Activated naive CD8-positive, alpha-beta T cell treated with anti-CD3 and anti-CD28 coated beads, Interleukin-2, amount 10 ng/mL, durations not matched to agents 7 days and 5 days (primary cell): Measurements from ENCODE around the gene ZNF101. TPM values are rescaled to one million over a fixed set of nuclear protein-coding genes. Genes with fewer than 3 reads are reported as not detected.
"Not testable (repeated sequence)": the region's sequence is repeated elsewhere in the genome, so short reads cannot be mapped to it uniquely, and the experiment has no call there.

Experiments
- ATAC-seq: fragments of 150-1000 bp; cut with Tn5 transposase; one replicate; pipeline ENCODE4 v1.10.0; 2021; ENCODE audit warnings: low read depth, moderate library complexity
- POLR2A ChIA-PET: fragments of 350-600 bp; sonication (Branson Sonifier 250); formaldehyde crosslinking; loops from one replicate; lab custom pipeline; 2021; ENCODE audit warnings: antibody characterized with exemption; lab: Charles Lee
- DNase-seq: peaks from one replicate; pipeline ENCODE4 v3.0.0; 2021
- H3K27ac Mint-ChIP-seq: one replicate; pipeline ENCODE4 v1.8.0; 2022; ENCODE audit warnings: mild to moderate bottlenecking, mixed read lengths
- H3K27me3 Mint-ChIP-seq: one replicate; pipeline ENCODE4 v1.8.0; 2022; ENCODE audit warnings: mild to moderate bottlenecking, moderate library complexity, mixed read lengths
- H3K36me3 Mint-ChIP-seq: one replicate; pipeline ENCODE4 v1.8.0; 2021; ENCODE audit warnings: mild to moderate bottlenecking, mixed read lengths
- H3K4me1 Mint-ChIP-seq: one replicate; pipeline ENCODE4 v1.8.0; 2021; ENCODE audit warnings: mixed read lengths
- H3K4me3 Mint-ChIP-seq: one replicate; pipeline ENCODE4 v1.8.0; 2022; ENCODE audit warnings: mild to moderate bottlenecking, moderate library complexity, mixed read lengths
- H3K9me3 Mint-ChIP-seq: one replicate; pipeline ENCODE4 v1.8.0; 2021; ENCODE audit warnings: mixed read lengths
- total RNA-seq, 2 experiments: library from RNA; stranded (reverse); gene quantifications; one replicate each; pipeline ENCODE4 v1.2.3, GENCODE V29; 2021

The ZNF101 gene
- total RNA-seq, 2 experiments from 2014 or later = 123 to 126 TPM

DNA sequence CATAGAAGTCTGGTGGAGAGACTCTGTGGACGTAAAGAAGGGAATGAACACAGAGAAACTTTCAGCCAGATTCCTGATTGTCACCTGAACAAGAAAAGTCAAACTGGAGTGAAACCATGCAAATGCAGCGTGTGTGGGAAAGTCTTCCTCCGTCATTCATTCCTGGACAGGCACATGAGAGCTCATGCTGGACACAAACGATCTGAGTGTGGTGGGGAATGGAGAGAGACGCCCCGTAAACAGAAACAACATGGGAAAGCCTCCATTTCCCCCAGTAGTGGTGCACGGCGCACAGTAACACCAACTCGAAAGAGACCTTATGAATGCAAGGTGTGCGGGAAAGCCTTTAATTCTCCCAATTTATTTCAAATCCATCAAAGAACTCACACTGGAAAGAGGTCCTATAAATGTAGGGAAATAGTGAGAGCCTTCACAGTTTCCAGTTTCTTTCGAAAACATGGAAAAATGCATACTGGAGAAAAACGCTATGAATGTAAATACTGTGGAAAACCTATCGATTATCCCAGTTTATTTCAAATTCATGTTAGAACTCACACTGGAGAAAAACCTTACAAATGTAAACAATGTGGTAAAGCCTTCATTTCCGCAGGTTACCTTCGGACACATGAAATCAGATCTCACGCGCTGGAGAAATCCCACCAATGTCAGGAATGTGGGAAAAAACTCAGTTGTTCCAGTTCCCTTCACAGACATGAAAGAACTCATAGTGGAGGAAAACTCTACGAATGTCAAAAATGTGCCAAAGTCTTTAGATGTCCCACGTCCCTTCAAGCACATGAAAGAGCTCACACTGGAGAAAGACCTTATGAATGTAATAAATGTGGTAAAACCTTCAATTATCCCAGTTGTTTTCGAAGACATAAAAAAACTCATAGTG lies 10.8 kb downstream of the ZNF101 start:
- Mint-ChIP-seq H3K4me1 (peaks cover 5% of the 10 kb centered on the region), H3K27me3 (no peaks in the 10 kb centered on the region), H3K27ac (no peak overlapping the region), H3K9me3 (peaks cover 51% of the 10 kb centered on the region), H3K36me3 (peaks cover 93% of the 10 kb centered on the region), H3K4me3 (no peak overlapping the region)
- DNase-seq (no peak), ATAC-seq (no peak)
- POLR2A ChIA-PET = interaction anchor here (0.6 to 1.3 kb wide), 4 partner anchors 10 to 243 kb away, joined by 3 to 5 read pairs (median 4); partner anchors contain the start of gene ZNF101

DNA sequence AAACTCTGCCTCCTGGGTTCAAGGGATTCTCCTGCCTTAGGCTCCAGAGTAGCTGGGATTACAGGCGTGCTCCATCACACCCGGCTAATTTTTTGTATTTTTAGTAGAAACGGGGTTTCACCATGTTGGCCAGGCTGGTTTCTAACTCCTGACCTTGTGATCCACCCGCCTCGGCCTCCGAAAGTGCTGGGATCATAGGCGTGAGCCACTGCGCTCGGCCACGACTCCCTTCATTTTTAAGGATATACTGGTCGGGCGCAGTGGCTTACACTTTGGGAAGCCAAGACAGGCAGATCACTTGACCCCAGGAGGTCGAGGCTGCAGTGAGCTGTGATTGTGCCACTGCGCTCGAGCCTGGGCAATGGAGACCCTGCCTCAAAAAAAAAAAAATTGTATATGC lies 17.5 kb downstream of the ZNF101 start:
- H3K27me3 Mint-ChIP-seq, H3K27ac Mint-ChIP-seq, ATAC-seq, DNase-seq, H3K4me1 Mint-ChIP-seq, H3K4me3 Mint-ChIP-seq: not testable (repeated sequence)
- Mint-ChIP-seq H3K9me3 (peaks cover 18% of the 10 kb centered on the region), H3K36me3 (peaks cover 64% of the 10 kb centered on the region)
- POLR2A ChIA-PET = interaction anchor here (1.0 to 2.9 kb wide), 3 partner anchors 10 to 24 kb away, joined by 3 to 15 read pairs (median 8); partner anchors contain the start of gene ZNF101

- Mint-ChIP-seq H3K4me1 (no peaks in the 10 kb centered on the region), H3K27ac (no peak overlapping the region), H3K36me3 (peaks cover 59% of the 10 kb centered on the region), H3K27me3 (no peaks in the 10 kb centered on the region), H3K9me3 (peaks cover 18% of the 10 kb centered on the region), H3K4me3 (no peak overlapping the region)
- DNase-seq = no peak
- POLR2A ChIA-PET = interaction anchor here (1.0 to 2.9 kb wide), 3 partner anchors 10 to 25 kb away, joined by 3 to 15 read pairs (median 8); partner anchors contain the start of gene ZNF101
- ATAC-seq = no peak
These were observed 17.9 kb downstream of the ZNF101 start for GRCh38 chr19:19686580-19686979.

DNA sequence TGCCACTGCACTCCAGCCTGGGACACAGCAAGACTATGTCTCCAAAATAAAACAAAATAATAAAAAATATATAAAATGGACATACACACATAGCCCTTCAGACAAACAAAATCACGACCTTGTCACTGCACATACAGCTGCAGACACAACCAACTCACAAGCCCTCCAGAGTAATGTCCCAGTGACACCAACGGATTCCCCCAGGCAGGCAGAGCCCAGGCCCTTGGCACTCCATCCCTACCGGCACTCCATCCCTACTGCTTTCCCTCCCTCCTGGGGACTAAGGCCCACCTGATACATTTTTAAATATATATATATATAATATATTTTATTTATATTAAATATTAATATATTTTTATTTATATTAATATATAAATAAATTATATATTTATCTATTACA lies 18.5 kb downstream of the ZNF101 start:
- no peak overlapping the region for H3K4me3 Mint-ChIP-seq
- H3K9me3 Mint-ChIP-seq = peaks cover 18% of the 10 kb centered on the region
- H3K4me1 Mint-ChIP-seq = no peaks in the 10 kb centered on the region
- no peak overlapping the region for H3K27ac Mint-ChIP-seq
- ATAC-seq (peak; percentile 40), DNase-seq (no peak)
- H3K27me3 Mint-ChIP-seq = no peaks in the 10 kb centered on the region
- POLR2A ChIA-PET = interaction anchor here (2.9 kb wide), 1 partner anchor 18 kb away, joined by 15 read pairs; the partner anchor contains the start of gene ZNF101
- peaks cover 56% of the 10 kb centered on the region for H3K36me3 Mint-ChIP-seq

- not testable (repeated sequence) for ATAC-seq, DNase-seq, H3K9me3 Mint-ChIP-seq, H3K27ac Mint-ChIP-seq, H3K4me3 Mint-ChIP-seq, H3K4me1 Mint-ChIP-seq, H3K27me3 Mint-ChIP-seq
- peaks cover 44% of the 10 kb centered on the region for H3K36me3 Mint-ChIP-seq
- POLR2A ChIA-PET = interaction anchor here (0.7 to 0.8 kb wide), 2 partner anchors 20 to 132 kb away, joined by 4 to 5 read pairs; partner anchors contain the start of genes ZNF101 and ZNF506
These were observed 20.4 kb downstream of the ZNF101 start for GRCh38 chr19:19689023-19689422.

- H3K4me1 Mint-ChIP-seq = no peaks in the 10 kb centered on the region
- peaks cover 10% of the 10 kb centered on the region for H3K9me3 Mint-ChIP-seq
- ATAC-seq = no peak
- peaks cover 29% of the 10 kb centered on the region for H3K36me3 Mint-ChIP-seq
- H3K4me3 Mint-ChIP-seq = no peak overlapping the region
- H3K27me3 Mint-ChIP-seq = no peaks in the 10 kb centered on the region
- no peak for DNase-seq
- no peak overlapping the region for H3K27ac Mint-ChIP-seq
- POLR2A ChIA-PET = no interaction called here
These were observed 23.0 kb downstream of the ZNF101 start for GRCh38 chr19:19691683-19692082.

DNA sequence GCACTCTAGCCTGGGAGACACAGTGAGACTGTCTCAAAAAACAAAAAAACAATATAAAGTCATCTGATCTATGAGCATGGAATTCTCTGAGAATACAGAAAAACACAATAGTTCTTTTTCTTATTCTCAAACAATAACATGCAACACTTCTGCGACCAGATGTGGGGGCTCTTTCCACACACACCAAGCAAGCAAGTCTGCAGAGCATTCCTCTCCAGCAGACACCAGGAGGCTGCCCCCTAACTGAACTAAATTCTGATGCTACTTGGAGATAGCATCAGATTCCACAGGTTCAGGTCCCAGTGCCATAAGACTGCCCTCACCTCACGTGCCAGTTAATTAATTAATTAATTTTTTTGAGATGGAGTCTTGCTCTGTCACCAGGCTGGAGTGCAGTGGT lies 27.7 kb downstream of the ZNF101 start:
- H3K4me1 Mint-ChIP-seq = no peaks in the 10 kb centered on the region
- no peak for DNase-seq
- H3K4me3 Mint-ChIP-seq = no peak overlapping the region
- H3K27ac Mint-ChIP-seq = no peak overlapping the region
- H3K9me3 Mint-ChIP-seq = peaks cover 19% of the 10 kb centered on the region
- peaks cover 16% of the 10 kb centered on the region for H3K36me3 Mint-ChIP-seq
- no peak for ATAC-seq
- POLR2A ChIA-PET = no interaction called here
- no peaks in the 10 kb centered on the region for H3K27me3 Mint-ChIP-seq

GRCh38 chr19:19697589-19697988 lies 28.9 kb downstream of the ZNF101 start:
- POLR2A ChIA-PET = interaction anchor here (1.2 kb wide), 1 partner anchor 168 kb away, joined by 3 read pairs; the partner anchor contains the start of gene ZNF253
- Mint-ChIP-seq H3K36me3 (peaks cover 12% of the 10 kb centered on the region), H3K27me3 (no peaks in the 10 kb centered on the region), H3K27ac (no peak overlapping the region), H3K9me3 (peaks cover 19% of the 10 kb centered on the region), H3K4me3 (no peak overlapping the region), H3K4me1 (no peaks in the 10 kb centered on the region)
- ATAC-seq = no peak
- no peak for DNase-seq

DNA sequence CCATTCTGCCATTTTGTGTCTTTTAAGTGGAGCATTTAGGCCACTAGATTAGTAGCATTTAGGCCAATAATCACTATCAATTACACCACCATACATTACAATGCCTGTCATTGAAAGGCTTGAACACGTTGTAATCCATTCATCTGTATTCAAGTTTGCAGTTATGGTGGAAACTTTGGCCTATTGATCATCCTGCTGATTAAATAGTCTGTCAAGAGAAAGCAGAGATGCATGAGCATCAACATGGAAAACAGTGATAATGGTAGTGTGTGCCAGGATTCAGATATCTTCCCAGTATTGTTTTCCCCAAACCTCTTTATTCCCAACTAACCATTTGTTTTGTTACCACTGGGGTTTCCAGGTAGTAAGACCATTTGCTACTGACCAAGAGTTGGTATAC lies 31.9 kb downstream of the ZNF101 start:
- H3K4me3 Mint-ChIP-seq, H3K27ac Mint-ChIP-seq, POLR2A ChIA-PET, H3K4me1 Mint-ChIP-seq, H3K27me3 Mint-ChIP-seq, ATAC-seq, DNase-seq: not testable (repeated sequence)
- Mint-ChIP-seq H3K36me3 (peaks cover 26% of the 10 kb centered on the region), H3K9me3 (peaks cover 30% of the 10 kb centered on the region)

DNA sequence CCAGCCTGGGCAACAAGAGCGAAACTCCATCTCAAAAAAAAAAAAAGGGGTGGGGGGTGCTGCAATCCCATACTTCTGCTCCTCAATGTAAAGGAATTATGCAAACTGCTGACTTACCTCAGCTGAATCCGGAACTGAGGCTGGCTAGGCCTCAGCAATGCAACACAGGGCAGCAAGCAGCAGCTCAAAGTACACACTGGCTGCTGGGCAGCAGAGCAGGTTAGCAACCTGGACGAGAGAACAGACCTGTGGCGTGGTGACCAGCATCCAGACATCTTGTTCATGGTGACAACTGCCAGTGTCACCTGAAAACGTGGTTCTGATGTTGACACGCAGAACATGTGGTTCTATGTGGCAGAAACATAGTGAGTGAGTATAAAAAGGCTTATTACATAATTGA lies 36.2 kb downstream of the ZNF101 start:
- no peak for ATAC-seq
- peaks cover 45% of the 10 kb centered on the region for H3K9me3 Mint-ChIP-seq
- no peak for DNase-seq
- H3K4me3 Mint-ChIP-seq = no peak overlapping the region
- no peaks in the 10 kb centered on the region for H3K4me1 Mint-ChIP-seq
- peaks cover 49% of the 10 kb centered on the region for H3K36me3 Mint-ChIP-seq
- H3K27me3 Mint-ChIP-seq = no peaks in the 10 kb centered on the region
- POLR2A ChIA-PET = interaction anchor here (0.5 kb wide), 1 partner anchor 313 kb away, joined by 3 read pairs; no protein-coding TSS in a partner anchor
- no peak overlapping the region for H3K27ac Mint-ChIP-seq

DNA sequence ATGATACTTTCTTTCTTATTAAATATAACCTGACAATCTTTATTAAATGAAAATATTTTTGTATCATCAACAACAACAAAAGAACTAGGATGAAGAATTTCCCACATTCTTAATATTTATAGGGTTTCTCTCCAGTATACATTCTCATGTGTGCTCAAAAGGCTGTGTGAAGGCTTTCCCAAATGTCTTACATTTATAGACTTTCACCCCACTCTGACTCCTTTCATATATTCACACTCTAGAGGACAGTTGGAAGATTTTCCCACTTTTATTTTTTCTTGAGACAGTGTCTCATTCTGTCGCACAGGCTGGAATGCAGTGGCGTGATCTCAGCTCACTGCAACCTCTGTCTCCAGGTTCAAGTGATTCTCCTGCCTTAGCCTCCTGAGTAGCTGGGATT lies 41.9 kb downstream of the ZNF101 start:
- no peak overlapping the region for H3K27ac Mint-ChIP-seq
- POLR2A ChIA-PET = no interaction called here
- H3K9me3 Mint-ChIP-seq = peaks cover 36% of the 10 kb centered on the region

GRCh38 chr19:19711306-19711933 lies 42.8 kb downstream of the ZNF101 start:
- Mint-ChIP-seq H3K4me1 (no peaks in the 10 kb centered on the region), H3K27ac (no peak overlapping the region), H3K9me3 (peaks cover 35% of the 10 kb centered on the region), H3K36me3 (peaks cover 82% of the 10 kb centered on the region), H3K4me3 (no peak overlapping the region), H3K27me3 (no peaks in the 10 kb centered on the region)
- no peak for ATAC-seq
- DNase-seq = no peak
- POLR2A ChIA-PET = no interaction called here

More for the DNA sequence above, 41.9 kb downstream of the ZNF101 start:
- no peak for DNase-seq
- Mint-ChIP-seq H3K27me3 (no peaks in the 10 kb centered on the region), H3K4me3 (no peak overlapping the region), H3K4me1 (no peaks in the 10 kb centered on the region), H3K36me3 (peaks cover 79% of the 10 kb centered on the region)
- no peak for ATAC-seq
